Stimulated activated naive CD4-positive, alpha-beta T cell (primary cell): Measurements from ENCODE around the gene PGLYRP1.

ENCODE experiments used
- DNase-seq, 6 experiments: peaks; one replicate each; lab custom pipeline; 2025; lab: John Stamatoyannopoulos, UW

PGLYRP1 gene

DNA sequence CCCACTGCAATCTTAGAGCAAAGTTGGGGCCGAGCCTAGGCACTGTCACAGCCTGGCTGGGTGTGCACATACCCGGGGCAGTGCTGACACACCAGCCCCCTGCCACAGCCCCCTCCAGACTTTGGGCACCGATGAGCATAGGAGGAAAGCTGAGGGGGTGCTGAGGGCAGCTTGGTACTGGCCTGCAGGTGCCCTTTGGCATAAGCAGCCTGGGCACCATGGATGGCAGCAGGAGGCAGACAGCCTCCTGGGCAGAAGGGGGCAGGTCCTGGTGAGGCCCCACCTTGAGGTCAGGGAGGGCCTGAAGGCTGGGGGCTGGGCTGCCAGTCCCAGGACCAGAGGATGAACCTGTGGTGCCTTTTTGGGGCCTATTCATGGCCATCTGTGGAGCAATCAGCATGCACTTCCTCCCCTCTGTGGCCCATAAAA, 9.8 kb upstream of the PGLYRP1 start:
- DNase-seq: no peak

DNA sequence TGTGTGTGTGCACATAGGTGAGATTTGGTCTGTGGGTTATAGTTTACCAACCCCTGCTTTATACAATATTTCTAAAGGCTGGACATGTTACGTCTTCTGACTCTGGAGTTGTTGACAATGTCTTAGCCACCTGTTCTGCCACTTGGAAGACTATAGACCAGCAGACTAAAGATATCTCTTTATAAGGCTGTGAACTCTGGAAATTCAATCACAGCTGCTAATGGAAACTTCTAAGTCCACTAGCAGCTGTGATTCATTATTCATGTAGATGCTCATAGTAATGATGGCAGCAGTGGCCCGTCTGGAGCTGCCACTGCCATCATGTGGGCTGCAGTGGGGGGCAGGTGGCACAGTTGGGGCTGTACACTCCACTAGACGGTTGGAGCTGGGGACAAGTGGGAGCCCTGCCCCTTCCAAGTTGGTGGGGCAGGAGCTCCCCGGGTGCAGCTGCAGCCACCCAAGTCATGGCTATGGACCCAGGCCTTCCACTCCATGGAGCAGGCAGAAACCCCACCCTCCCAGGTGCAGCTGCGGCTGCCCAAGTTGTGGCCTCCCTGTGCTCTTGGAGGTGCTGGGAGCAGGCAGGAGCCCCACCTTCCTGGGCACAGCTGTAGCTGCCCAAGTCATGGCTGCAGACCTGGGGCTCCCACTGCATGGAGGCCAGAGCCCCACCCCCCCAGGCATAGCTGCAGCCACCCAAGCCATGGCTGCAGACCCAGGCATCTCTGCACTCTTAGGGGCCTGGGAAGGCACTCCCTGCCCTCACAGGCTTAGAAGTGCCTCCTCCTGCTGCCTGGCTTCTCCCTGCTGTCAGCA, 9.1 kb upstream of the PGLYRP1 start:
- DNase-seq: no peak

DNA sequence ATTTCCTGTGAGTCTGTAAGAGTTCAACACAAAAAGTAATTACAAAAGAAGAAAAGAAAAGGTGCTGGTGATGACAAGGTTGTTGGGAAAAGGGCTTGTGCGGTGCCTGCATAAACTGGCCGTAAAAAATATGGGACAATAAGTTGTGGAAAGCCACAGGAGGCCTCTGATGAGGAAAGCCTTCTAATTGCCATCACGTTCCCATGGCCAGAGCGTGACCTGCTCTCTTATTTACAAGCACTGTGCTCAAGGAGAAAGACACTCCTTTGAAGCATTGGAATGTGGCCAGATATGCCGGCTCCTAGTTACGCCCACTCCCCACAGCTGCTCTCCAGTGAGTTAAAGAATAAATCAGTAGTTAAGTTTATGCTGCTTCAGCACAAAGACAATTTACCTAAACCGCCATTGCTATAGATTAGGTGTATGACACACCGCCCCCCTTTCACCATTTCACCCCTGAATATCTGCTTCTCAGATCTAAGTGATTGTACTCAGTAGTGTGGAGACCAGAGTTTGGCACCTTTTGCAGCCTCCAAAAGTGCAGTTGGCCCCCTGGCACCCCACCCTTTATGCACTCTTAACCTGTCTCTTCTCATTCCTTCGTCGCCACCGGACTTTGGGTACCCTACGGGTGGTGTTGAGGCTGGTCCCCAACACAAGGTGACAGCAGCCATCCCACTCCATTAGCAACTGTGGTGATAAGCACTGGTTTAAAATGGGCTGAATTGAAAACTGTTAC, 8.1 kb upstream of the PGLYRP1 start:
- DNase-seq: no peak

DNA sequence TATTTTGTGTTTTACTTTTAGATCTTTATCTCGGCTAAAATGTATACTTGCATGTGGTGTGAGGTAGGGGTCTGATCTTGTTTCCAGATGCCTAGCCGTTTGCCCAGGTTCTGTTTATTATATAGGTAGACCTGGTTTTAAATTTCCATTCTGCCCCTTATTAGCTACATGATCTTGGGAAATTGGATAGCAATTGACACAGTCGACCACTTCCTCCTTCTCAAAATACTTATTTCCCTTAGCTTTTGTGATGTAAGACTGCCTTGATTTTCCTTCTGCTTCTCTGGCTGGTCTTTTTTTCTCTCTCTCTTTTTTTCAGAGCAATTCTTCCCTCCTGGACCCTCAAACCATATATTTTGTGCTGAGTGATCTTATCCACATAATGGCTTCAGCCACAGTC, 3.0 kb upstream of the PGLYRP1 start:
- no peak for DNase-seq

DNA sequence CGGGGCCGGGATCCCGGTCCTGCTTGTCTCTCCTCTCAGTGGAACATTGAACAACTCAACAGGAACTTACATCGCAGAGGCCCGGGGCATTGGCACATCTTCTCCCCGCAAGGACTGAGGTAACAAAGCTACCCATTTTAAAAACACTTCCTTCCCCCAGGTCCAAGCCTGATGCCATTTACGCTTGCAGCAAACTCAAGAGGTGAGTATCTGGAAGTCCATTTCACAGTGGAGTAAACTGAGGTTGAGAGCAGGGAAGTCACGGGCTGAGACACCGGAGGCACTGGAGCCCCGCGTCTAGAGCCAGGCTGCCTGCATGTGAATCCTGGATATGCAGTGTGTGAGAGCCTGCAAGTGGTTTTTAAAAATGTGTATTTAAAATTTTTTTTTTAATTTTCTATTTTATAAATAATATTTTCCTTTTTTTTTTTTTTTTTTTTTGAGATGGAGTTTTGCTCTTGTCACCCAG, 492 bp upstream of the PGLYRP1 start:
- DNase-seq: no peak

DNA sequence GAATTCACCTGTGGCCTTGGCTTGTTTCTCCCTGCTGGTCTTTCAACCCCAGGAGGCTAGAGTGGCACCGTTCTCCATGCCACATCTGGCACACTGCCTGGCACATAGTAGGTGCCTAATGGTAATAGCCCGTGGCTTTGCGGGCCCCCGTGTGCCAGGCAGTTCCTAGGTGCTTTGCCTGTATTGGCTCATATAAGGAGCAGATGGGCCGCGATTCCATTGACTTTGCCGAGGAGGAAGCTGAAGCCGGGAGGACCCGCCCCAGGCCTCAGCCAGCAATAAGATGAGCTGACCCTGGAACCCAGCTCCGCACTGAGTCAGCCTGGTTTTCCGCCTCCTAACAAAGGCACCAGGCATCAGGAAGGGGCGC, 807 bp downstream of the PGLYRP1 start:
- no peak for DNase-seq

DNA sequence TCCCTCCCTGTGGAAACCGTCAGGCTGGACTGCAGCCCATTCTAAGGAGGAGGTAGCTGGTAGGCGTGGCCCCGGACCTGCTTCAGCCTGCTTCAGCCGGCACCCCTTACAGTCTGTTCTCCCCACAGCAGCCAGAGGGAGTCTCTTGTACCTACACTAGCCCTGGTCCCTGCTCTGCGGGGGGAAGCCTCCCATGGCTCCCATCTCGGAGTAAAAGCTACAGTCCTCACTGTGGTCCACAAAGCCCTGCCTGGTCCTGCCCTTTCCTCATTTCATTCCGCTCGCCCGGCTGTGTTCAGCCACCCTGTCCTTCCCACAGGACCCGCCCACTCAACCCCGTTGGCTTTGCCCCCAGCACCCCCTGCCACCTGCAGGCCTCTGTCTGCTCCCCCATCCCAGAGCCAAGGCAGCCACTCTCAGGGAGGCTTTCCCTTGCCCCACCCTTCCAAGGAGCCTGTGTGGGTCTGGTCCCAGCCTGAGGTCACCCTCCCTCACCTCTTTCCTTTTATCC, 1.3 kb downstream of the PGLYRP1 start:
- DNase-seq: no peak

DNA sequence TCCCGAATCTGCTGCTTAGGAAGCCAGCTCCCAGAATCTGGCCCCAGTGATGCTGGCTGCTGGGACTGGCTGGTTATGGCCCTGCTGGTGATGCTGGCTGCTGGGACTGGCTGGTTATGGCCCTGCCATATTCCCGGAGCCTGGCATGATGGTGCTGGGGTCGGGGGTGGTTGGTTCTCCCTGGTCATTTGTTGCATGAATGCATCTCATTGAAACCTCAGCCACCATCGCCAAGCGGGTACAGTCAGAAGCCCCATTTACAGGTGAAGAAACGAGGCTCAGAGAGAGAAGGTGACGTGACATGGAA, 2.1 kb downstream of the PGLYRP1 start:
- DNase-seq: no peak

DNA sequence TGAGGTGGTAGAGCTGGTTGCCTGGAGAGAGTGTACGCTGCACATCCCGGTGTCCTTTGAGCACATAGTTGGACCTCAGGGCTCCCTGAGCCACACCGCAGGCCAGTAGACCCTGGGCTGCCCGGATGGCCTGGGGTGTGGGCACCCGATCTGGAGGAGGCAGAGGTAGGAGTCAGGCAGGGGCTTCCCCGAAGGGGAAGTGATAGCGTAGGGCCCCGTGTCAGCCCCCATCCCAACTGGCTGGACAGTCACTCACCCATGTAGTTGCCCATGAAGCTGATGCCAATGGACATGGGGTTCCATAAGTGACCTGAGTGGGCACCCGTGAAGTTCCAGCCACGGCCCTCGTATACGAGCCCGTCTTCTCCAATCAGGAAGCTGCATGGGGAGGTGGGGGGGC, 3.6 kb downstream of the PGLYRP1 start:
- DNase-seq: no peak

DNA sequence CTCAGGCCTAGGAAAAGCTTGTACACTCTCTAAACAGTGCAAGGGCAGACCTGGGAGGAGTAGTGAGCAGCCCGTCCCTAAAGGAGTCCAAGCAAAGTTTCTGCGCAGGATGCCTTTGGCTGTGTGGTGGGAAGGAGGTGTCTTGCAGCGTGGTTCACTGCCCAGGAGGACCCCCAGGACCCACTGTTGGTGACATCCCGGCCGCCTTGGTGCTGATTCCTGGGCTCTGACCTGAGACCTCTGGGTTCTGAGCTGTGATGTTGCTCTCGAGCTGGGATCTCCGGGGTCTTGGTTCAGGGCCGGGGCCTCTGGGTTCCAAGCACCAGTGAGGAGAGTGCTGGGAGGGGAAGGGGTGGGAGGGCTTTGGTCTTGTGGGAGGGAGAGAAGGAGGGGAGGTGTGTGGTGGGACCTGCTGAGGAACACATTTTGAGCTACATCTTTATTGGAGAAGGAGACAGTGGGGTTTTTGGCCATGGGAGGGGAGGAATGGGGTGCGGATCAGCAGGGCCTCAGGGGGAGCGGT, 4.1 kb downstream of the PGLYRP1 start:
- no peak for DNase-seq

DNA sequence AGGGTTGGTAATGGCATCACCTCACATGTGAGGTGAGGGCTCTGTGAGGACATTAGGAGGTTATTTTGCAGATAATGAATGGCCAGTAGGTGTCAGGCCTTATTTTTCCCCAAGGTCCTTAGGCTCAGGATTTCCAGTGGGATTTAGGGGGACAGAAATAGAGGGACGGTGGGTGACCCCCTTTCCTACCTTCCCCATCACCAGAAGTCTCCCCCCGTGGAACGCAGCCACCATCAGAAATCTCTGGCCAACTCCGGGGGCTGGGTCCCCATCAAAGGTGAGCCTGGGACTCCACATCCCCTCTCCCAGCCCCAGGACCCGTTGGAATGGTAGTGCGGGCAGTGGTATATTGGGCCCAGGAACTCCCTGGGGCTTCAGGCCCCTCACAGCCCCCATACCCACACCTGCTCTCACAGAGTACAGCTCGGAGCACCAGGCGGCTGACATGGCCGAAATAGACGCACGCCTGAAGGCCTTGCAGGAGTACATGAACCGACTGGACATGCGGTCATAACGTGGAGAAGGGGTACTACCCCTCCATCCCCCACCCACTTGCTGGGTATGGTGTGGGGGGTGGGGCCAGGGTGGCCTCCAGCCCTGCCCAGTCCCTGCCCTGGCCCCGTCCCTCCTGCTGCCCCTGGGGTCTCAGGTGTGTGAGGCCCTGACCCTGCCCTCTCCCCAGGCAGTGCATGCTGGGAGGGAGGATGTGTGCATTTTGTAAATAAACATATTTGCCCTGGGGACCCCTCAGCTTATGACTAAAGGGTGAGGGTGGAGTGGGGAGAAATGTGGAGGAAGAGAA, 4.8 kb downstream of the PGLYRP1 start:
- no peak for DNase-seq

DNA sequence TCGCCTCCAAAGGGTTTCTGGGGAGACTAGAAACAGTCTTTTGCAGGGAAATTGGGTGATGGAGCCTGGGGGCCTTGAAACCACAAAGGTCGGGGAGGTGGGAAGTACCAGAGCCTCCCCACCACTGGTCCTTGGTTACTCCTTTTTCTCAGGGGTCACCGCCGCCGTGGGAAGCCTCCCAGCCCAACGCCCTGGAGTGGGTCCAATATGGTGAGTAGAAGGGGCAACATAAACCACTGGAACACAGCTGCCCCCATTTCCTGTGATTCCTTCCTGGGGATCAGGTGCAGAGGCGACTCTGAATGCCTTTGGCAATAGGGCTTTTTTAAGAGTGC, 5.8 kb downstream of the PGLYRP1 start:
- no peak for DNase-seq

DNA sequence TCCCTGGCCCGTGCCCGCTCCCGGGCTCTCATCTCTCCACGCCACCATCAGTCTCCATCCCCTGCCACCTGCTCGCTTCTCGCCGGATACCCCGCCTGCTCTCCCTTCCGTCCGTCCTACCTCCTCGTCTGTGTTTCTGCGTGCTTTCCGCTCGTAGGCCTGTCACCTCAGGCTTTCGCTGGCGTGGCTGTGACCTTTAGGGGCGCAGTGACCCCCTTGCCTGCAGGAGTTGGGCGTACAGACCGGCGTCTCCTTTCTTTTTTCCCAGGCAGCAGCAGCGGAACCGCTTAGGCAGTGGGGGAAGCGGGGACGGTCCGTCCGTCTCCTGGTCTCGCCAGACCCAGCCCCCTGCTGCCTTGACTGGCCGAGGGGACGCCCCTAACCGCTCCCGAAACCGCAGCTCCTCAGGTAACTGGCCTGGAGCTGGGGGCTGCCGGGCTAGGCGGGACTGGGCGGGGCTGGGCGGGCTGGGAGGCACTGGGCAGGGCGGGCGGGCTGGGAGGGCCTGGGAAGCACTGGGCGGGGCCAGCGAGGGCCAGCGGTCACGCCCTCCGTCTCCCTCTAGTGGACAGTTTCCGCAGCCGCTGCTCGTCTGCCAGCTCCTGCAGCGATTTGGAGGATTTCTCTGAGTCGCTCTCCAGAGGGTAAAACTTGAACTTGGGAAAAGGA, 6.3 kb downstream of the PGLYRP1 start:
- peak; percentile 44 to 83 (median 74) for DNase-seq

DNA sequence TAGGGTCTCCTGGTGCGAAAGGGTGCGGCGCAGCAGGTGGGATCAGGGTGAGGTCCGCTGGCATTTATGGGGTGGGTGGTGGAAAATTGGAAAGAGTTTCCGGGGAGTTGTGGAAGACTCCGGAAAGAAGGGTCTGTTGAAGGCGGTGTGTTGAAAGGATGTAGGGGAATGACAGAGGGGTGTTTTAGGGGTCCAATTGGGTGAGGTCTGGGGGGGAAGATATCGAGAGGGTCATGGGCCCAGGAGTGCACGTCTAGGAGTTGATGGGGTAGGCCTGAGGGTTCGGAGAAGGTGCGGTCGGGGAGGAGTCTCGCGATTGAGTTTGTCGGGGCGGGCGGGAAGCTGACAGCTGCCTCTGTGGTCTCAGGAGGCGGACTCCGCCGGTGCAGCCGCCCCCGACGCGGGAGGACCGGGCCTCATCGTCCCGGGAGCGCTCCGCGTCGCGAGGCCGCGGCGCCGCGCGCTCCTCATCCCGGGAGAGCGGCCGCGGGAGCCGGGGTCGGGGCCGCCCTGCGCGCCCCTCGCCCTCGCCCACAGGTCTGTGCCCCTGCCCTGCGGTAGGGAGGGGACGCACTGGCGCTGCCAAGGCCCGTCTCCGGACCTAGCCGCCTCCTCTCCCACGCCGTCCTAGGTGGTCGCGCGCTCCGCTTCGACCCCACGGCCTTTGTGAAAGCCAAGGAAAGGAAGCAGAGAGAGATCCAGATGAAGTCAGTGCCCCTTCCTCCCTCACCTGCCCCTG, 7.0 kb downstream of the PGLYRP1 start:
- peak in 5 of 6 experiments; percentile 11 to 54 (median 34) for DNase-seq

DNA sequence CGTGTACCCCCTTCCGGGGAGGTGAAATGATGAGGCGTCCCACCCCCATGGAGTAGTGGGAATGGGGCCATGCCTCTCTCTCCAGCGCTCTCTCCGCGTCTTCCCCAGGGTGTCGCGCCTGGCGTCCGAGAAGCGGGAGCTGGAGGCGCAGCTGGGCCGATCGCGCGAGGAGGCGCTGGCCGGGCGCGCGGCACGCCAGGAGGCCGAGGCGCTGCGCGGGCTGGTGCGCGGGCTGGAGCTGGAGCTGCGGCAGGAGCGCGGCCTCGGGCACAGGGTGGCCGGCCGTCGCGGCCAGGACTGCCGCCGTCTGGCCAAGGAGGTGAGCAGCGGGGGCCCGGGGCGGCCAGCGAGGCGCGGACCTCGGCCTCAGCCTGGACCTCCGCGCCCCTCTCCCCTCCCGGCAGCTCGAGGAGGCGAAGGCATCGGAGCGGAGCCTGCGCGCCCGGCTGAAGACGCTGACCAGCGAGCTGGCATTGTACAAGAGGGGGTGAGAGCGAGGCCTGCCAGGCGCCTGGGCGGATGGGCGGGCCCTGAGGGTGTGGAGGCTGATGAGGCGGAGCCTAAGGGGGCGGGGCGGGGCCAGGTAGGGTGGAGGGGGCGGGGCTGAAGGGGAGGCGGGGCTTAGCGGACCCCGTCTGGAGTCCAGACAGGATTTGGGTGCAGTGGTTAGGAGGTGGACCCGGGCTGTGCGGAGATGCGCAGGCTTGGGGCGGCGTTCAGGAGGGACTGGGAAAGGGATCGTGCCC, 7.7 kb downstream of the PGLYRP1 start:
- peak; percentile 41 to 65 (median 58) for DNase-seq

DNA sequence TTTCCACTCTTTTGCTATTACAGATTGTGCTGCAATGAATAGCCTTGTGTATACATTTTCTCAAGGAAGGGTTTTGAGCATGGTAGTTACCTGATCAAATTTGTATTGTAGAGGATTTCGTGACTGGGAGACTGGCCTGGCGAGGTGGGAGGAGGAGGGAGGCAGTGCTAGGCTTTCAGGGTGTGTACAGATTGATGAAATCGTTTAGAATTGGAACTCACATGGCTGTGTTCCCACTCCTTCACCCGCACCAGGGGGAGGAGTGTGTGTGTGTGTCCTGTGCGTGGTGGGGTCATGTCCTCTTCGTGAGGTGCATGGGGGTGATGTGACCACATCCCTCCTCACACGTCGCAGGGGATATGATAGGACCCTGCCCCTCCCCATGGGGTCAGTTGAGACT, 8.3 kb downstream of the PGLYRP1 start:
- DNase-seq: no peak

DNA sequence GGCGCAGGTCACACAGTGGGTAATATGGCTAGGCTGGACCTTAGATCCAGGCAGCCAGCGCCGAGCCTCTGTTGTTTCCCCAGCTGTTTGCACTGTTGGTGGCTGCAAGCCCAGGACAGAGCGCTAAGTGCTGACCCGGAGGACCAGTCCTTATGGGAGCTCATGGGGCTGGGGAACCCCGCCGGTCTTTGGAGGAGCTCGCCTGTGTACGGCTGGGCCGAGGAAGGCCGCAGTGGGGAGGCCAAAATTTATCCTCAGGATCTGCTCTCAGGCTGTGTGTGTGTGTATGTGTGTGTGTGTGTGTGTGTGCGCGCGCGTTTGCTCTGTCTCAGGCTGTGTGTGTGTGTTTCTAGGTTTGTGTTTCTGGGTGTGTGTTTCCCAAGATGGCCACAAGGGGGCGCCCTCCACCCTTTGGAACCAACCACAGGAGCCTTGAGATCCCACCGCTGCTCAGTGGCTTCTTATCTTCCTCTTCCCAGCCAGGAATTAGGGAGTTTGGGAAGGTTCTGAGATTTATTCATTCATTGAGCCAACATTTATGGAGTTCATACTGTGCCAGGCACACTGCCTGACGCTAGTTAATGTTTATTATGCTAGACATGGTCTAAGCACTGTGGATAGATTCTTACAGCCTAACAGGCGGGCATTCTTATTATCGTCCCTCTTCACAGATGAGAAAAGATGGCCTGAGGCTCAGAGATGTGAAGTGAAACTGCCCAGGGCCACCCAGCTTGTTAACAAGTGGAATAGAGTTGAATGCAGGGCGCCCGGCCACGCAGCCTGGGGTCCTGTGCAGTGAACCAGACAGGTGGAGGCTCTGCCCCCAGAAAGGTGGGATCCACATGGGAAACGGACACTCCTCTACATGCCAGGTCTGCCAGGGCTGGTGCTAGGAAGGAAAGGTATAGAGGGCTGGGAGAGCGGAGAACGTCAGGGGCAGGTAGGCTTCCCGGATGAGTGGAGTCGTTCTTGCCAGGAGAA, 13.0 kb downstream of the PGLYRP1 start:
- DNase-seq: peak; percentile 11 to 74 (median 50)

DNA sequence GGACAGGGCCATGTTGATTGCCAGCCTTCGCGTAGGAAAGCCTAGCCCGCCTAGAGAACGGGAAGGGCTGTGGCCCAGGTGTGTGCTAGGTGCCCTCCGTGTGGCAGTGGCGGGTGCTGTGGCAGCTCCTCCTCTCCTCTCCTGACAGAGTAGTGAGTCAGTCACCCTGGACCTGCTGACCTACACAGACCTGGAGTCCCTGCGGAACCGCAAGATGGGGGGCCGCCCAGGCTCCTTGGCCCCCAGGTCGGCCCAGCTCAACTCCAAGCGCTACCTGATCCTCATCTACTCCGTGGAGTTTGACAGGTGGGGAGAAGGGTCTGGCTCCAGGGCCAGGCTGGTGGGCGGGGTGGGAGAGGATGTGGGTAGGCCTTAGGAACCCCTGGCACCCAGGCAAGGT, 16.4 kb downstream of the PGLYRP1 start:
- no peak for DNase-seq

DNA sequence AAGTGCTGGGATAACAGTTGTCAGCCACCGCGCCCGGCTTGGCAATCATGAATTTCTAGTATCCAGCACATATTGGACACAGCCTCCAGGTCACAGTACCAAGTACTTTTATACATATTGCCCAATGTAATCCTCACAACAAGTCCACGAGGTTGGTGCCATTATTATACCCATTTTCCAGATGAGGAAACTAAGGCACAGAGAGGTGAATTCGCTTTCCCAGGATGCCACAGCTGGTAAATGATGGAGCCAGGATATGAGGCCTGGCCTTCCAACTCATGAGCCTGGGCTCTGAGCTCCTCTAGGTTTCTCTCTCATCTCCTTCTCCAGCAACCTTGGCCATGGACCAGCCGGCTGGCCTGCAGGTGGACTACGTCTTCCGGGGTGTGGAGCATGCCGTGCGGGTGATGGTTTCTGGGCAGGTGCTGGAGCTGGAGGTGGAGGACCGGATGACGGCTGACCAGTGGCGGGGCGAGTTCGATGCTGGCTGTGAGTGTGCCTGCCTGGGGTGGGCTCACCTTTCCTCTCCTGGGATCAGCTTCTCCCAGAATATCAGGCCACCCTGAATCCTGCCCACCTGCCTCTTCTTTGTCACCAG, 20.1 kb downstream of the PGLYRP1 start:
- DNase-seq: no peak
